HCT116 (cell line): ENCODE results near the gene PRRX2.

ENCODE experiments used
- CTCF ChIP-seq, 3 experiments: fragments of 200-600 bp in 1 of 3; sonication (generic) in 1 of 3; IDR thresholded peaks in 2 of 3; conservative IDR thresholded peaks in 1 of 3; 2 replicates each; pipeline ENCODE4 v1.5.1; 2012 to 2017; ENCODE audit warnings: low read depth in 2 of 3, low read length in 2 of 3, antibody characterized with exemption in 1 of 3, borderline replicate concordance in 1 of 3, control low read depth in 1 of 3, mild to moderate bottlenecking in 1 of 3, mixed read lengths in 1 of 3, mixed run types in 1 of 3, moderate library complexity in 1 of 3; ENCODE audit not compliant: insufficient read depth in 1 of 3
- EZH2 ChIP-seq: fragments of 200-600 bp; sonication (generic); IDR thresholded peaks from 2 replicates; pipeline ENCODE4 v1.6.1; 2017; ENCODE audit warnings: antibody characterized with exemption, mixed run types
- FOSL1 ChIP-seq: IDR thresholded peaks from 2 replicates; pipeline ENCODE4 v1.6.1; 2012; ENCODE audit warnings: low read depth
- JUND ChIP-seq: IDR thresholded peaks from 2 replicates; pipeline ENCODE4 v1.6.1; 2012
- MAX ChIP-seq: IDR thresholded peaks from 2 replicates; pipeline ENCODE4 v1.6.1; 2012
- POLR2A ChIP-seq: IDR thresholded peaks from 2 replicates; pipeline ENCODE4 v1.7.0; 2011; ENCODE audit warnings: borderline replicate concordance; ENCODE audit not compliant: insufficient read depth, insufficient read length; ENCODE audit errors: extremely low read depth
- POLR2AphosphoS5 ChIP-seq: IDR thresholded peaks from 2 replicates; pipeline ENCODE4 v1.6.1; 2011; ENCODE audit warnings: mild to moderate bottlenecking, low read depth, low read length, moderate library complexity
- RAD21 ChIP-seq: IDR thresholded peaks from 2 replicates; pipeline ENCODE4 v1.6.1; 2012; ENCODE audit warnings: low read depth, mild to moderate bottlenecking
- SRF ChIP-seq: IDR thresholded peaks from 2 replicates; pipeline ENCODE4 v1.6.1; 2012; ENCODE audit warnings: low read depth
- YY1 ChIP-seq: IDR thresholded peaks from 2 replicates; pipeline ENCODE4 v1.6.1; 2011; ENCODE audit warnings: low read length, low read depth, moderate library complexity, mild to moderate bottlenecking; ENCODE audit not compliant: insufficient replicate concordance; ENCODE audit errors: extremely low read depth

- TF ChIP-seq EZH2 (no peak), RAD21 (no peak), POLR2A (no peak), POLR2AphosphoS5 (no peak), FOSL1 (no peak), CTCF (IDR thresholded peaks at IDR 0.05 in 2 of 3, conservative IDR thresholded peaks at IDR 0.05 in 1 of 3; ENCODE audit: borderline replicate concordance in 1 of 3, insufficient read depth in 1 of 3, low read depth in 2 of 3, low read length in 2 of 3) (no peak), MAX (no peak), SRF (no peak), YY1 (no peak), JUND (no peak)
Measured at GRCh38 chr9:129666575-129666974, 1.1 kb downstream of the PRRX2 start.
